ENCODE measurements around the gene SGCD. TPM values are rescaled to one million over a fixed set of nuclear protein-coding genes. Genes with fewer than 3 reads are reported as not detected.

The SGCD gene
- polyA plus RNA-seq, 1 experiment = 17.0 TPM

DNA sequence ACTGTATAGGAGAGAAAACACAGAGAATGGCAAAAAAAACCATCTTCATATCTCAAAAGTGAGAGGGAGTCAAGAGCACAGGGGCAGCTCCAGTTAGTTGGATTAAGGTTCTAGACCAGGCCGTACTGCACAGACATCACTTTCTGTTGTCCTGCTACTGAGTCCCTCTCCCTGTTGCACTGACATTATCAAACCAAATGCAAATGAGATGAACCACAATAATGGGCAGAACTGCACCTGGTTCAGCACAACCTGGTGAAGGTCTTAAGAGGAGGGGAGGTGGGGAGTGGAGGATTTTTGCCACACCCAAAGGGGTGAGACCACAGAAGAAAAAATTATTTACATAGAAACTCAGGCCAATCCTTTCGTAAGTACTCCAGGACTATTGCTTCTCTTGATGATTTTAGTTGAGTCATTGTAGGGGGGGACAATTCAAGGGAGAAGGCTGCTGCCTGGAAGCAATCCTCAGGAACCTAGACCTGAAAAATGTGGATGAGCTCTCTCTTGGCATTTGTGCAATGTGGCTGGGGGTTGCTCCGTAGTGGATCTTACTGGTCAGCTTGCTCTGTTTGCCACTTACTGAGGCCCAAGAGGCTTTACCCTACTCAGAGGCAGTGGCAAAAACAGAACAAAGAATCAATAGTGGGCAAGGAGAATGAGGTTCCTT, 428.6 kb downstream of the SGCD start:
- ChIA-PET POLR2A (no interaction called here), CTCF (no interaction called here)
- DNase-seq (ENCODE audit: low read depth) = no peak

DNA sequence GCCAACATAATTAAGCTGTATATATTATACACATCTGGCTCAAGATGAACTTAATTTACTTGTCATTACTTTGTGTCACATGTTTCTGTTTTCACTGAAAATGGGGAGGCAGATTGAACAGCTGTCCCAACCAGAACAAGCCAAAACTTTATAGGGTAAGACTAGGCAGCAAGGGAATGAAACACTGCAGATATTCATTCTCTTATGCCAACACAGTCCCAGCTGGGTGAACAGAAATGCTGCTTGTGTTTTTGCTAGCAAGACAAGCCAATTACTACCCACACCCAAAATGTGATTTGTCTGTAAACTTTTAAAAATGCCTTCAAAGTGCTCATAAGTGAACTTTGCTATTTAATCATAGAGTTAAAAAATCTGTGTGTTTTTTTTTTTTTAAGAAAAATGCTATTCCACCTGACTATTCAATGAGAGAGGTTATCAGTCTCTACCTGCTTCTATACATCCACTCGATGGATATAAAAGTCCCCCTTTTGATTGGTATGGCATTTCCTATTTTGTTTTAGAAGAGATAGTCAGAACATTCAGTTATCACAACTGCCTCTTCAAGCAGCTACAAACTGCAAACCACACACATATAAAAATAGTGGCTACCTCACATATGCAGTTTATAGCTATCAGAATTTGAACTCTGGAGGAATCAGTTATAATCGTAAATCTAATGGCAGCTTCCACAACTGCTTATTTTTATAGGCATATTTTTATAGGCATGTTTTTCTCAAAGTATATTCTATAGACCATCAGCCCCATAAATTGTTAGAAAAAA, 431.2 kb downstream of the SGCD start:
- ChIA-PET CTCF (interaction anchor here (0.5 kb wide), 1 partner anchor 817 kb away, joined by 3 read pairs; no protein-coding TSS in a partner anchor), POLR2A (no interaction called here)
- no peak overlapping the region for H3K4me3 ChIP-seq (ENCODE audit: low read depth, low read length)
- H3K36me3 ChIP-seq (ENCODE audit: control insufficient read depth, insufficient read depth, low read length) = no peaks in the 10 kb centered on the region; the same call in 1 of the 2 replicates
- TF ChIP-seq, protein P1, sequence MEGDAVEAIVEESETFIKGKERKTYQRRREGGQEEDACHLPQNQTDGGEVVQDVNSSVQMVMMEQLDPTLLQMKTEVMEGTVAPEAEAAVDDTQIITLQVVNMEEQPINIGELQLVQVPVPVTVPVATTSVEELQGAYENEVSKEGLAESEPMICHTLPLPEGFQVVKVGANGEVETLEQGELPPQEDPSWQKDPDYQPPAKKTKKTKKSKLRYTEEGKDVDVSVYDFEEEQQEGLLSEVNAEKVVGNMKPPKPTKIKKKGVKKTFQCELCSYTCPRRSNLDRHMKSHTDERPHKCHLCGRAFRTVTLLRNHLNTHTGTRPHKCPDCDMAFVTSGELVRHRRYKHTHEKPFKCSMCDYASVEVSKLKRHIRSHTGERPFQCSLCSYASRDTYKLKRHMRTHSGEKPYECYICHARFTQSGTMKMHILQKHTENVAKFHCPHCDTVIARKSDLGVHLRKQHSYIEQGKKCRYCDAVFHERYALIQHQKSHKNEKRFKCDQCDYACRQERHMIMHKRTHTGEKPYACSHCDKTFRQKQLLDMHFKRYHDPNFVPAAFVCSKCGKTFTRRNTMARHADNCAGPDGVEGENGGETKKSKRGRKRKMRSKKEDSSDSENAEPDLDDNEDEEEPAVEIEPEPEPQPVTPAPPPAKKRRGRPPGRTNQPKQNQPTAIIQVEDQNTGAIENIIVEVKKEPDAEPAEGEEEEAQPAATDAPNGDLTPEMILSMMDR (IDR thresholded peaks at IDR 0.05; ENCODE audit: insufficient read depth, low read depth, low read length) = no peak
- no peak for DNase-seq (ENCODE audit: low read depth)
- H3K27me3 ChIP-seq (ENCODE audit: control insufficient read depth, insufficient read depth, low read length) = no peaks in the 10 kb centered on the region

More for the DNA sequence above, 428.6 kb downstream of the SGCD start:
- TF ChIP-seq, protein P1 (IDR thresholded peaks at IDR 0.05; ENCODE audit: insufficient read depth, low read depth, low read length) = no peak
- no peaks in the 10 kb centered on the region for H3K27me3 ChIP-seq (ENCODE audit: control insufficient read depth, insufficient read depth, low read length)
- H3K36me3 ChIP-seq (ENCODE audit: control insufficient read depth, insufficient read depth, low read length) = no peaks in the 10 kb centered on the region; the same call in 1 of the 2 replicates
- no peak overlapping the region for H3K4me3 ChIP-seq (ENCODE audit: low read depth, low read length)

DNA sequence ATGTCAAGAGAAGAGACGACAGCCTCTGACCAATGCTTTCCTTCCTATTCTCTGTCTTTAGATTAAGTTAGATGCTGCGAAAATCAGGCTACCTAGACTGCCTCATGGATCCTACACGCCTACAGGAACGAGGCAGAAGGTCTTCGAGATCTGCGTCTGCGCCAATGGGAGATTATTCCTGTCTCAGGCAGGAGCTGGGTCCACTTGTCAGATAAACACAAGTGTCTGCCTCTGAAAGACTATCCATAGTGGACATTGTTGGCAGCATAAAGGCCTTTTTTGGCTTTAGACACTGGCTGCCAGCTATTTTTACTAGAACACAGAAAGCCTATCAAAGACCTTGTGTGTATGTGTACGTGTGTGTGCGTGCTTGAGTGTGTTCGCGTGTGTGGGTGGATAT, 432.2 kb downstream of the SGCD start:
- H3K4me3 ChIP-seq (ENCODE audit: low read depth, low read length) = no peak overlapping the region
- ChIA-PET POLR2A (no interaction called here), CTCF (no interaction called here)
- DNase-seq (ENCODE audit: low read depth) = no peak
- TF ChIP-seq, protein P1 (IDR thresholded peaks at IDR 0.05; ENCODE audit: insufficient read depth, low read depth, low read length) = no peak
- H3K36me3 ChIP-seq (ENCODE audit: control insufficient read depth, insufficient read depth, low read length) = no peaks in the 10 kb centered on the region; the same call in 1 of the 2 replicates
- H3K27me3 ChIP-seq (ENCODE audit: control insufficient read depth, insufficient read depth, low read length) = no peaks in the 10 kb centered on the region

DNA sequence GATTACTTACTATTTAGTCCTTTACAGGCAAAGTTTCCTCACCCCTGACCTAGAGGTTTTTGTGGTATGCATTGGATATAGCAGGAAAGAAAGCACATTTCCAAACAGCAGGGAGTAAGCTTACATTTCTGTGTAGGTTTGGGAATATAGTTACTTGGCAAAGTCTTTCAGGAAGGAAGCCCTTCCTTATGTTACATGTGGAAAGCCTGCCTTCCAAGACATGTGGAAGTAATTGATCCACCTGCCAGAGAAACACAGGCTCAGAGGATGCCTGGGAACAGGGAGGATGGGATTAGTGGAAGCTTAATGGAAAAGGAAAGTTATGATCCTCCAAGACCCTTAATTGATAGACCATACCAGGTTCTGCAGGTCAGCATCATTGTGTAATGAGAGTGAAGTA, 435.8 kb downstream of the SGCD start:
- ChIA-PET CTCF (no interaction called here), POLR2A (no interaction called here)
- H3K36me3 ChIP-seq (ENCODE audit: control insufficient read depth, insufficient read depth, low read length) = no peaks in the 10 kb centered on the region; the same call in 1 of the 2 replicates
- no peak overlapping the region for H3K4me3 ChIP-seq (ENCODE audit: low read depth, low read length)
- H3K27me3 ChIP-seq (ENCODE audit: control insufficient read depth, insufficient read depth, low read length) = no peaks in the 10 kb centered on the region
- TF ChIP-seq, protein P1 (IDR thresholded peaks at IDR 0.05; ENCODE audit: insufficient read depth, low read depth, low read length) = no peak
- DNase-seq (ENCODE audit: low read depth) = no peak

Measured in BJ (cell line).